CD4-positive, alpha-beta T cell treated with Interleukin-15 for 1 hour (primary cell): ENCODE measurements around the gene UAP1L1.
"Not testable (repeated sequence)": the region's sequence is repeated elsewhere in the genome, so short reads cannot be mapped to it uniquely, and the experiment has no call there.

Experiments used
- DNase-seq: peaks from one replicate; pipeline ENCODE4 v3.0.0-alpha.2; 2020

Gene UAP1L1

DNA sequence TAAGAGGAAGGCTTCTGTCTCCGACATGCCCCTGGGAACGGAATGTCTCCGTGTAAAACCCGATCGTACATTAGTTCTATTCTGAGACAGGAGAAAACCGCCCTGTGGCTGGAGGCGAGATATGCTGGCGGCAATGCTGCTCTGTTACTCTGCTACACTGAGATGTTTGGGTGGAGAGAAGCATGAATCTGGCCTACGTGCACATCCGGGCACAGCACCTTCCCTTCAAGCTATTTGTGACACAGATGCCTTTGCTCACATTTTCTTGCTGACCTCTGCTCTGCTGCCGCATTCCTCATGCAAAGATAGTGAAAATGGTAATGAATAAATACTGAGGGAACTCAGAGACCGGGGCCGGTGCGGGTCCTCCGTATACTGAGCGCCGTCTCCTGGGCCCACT is 39.4 kb downstream of the UAP1L1 start:
- DNase-seq, result no peak

DNA sequence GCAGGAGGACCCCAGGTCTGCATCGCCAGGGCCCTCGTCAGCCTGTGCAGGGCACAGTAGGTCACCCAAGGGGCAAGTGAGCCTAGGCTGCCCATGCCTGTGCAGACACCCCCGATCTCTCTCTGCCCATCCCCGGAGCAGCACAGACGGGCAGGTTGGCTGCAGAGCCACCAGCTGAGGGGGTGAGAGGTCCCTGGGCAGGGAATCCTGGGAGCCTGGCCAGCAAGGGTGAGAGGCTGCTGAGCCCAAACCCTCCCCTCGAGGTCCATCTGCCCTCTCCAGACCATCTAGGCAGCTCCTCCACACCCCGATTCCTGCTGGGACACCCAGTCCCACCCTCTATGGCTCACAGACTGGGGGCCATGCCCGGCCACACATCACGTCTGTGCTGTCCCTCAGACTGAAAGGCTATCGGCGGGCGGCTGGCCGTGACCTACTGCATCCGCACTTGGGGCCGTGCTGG is 40.0 kb downstream of the UAP1L1 start:
- no peak for DNase-seq

DNA sequence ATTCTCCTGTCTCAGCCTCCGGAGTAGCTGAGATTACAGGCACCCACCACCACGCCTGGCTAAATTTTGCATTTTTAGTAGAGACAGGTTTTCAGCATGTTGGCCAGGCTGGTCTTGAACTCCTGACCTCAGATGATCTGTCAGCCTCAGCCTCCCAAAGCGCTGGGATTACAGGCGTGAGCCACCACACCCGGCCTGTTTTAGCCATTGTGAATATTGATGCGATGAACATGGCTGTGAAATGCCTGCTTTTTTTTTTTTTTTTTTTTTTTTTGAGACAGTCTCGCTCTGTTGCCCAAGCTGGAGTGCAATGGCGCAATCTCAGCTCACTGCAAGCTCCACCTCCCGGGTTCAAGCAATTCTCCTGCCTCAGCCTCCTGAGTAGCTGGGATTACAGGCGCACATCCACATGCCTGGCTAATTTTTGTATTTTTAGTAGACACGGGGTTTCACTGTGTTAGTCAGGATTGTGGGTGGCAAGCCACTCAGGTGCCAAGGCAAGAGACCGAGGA is 40.8 kb downstream of the UAP1L1 start:
- DNase-seq, result not testable (repeated sequence)

DNA sequence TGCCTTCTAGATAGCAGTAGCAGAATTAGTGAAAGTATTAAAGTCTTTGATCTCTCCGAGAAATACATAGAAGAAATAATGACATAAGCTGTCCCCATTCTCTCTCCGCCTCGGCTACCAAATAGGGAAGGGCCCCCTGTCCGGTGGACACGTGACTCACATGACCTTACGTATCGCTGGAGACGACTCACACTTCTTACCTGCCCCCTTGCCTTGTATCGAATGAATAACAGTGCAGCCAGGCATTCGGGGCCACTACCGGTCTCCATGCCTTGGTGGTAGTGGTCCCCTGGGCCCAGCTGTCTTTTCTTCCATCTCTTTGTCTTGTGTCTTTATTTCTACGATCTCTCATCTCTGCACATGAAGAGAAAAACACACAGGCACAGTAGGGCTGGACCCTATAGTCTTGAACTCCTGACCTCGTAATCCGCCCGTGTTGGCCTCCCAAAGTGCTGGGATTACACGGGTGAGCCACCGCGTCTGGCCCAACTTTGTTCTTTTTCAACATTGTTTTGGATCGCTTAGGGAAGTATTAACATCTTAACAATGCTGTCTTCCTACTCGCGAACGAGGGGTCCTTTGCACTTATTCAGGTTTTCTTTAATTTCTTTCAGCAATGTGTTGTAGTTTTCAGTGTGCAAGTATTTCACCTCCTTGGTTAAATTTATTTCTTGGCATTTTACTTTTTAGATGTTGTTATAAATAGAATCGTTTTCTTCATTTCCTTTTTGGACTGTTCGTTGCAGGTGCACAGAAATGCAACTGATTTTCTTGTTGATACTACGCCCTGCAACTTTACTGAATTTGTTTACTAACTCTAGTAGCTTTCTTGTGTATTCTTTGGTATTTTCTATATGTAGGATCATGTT is 44.8 kb downstream of the UAP1L1 start:
- not testable (repeated sequence) for DNase-seq

DNA sequence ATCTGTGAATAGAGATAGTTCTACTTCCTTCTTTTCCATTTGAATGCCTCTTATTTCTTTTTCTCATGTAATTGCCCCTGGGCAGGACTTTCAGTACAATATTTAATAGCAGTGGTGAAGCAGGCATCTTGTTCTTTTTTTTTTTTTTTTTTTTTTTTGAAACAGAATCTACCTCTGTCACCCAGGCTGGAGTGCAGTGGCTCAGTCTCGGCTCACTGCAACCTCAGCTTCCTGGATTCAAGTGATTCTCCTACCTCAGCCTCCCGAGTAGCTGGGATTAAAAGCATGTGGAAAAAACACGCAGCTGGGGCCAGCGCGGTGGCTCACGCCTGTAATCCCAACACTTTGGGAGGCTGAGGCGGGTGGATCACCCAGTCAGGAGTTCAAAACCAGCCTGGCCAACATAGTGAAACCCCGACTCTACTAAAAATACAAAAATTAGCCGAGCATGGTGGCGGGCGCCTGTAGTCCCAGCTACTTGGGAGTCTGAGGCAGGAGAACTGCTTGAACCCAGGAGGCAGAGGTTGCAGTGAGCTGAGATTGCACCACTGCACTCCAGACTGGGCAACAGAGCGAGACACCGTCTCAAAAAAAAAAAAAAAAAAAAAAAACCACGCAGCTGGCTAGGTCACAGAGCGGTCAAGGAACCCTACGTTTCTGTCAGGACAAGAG is 45.6 kb downstream of the UAP1L1 start:
- not testable (repeated sequence) for DNase-seq

DNA sequence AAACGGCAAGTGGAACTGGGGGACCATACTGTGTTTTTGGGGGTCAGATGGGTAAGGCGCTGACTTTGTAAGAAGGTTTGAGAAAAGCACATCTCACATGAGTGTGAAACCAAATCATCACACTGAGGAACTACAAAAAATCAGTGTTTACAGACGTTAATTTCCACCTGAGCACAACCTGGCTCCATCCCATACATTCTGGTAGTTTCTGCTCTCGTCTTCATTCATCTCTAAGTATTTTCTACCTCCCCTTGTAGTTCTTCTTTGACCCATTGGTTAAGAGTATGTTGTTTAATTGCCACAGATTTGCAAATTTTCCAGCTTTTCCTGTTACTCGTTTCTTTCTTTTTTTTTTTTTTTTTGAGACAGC is 46.1 kb downstream of the UAP1L1 start:
- DNase-seq, result no peak

DNA sequence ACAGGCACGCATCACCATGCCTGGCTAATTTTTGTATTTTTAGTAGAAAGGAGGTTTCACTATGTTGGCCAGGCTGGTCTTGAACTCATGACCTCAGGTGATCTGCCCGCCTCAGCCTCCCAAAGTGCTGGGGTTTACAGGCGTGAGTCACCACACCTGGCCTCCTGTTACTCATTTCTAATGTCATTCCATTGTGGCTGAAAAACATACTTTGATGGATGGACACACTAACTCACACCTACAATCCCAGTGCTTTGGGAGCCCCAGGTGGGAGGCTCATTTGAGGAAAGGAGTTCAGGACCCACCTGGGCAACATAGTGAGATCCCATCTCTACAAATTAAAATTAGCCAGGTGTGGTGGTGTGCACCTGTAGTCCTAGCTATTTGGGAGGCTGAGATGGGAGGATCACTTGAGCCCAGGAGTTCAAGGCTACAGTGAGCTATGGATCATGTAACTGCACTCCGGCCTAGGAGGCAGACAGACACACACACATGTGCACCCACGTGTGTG is 46.7 kb downstream of the UAP1L1 start:
- not testable (repeated sequence) for DNase-seq

DNA sequence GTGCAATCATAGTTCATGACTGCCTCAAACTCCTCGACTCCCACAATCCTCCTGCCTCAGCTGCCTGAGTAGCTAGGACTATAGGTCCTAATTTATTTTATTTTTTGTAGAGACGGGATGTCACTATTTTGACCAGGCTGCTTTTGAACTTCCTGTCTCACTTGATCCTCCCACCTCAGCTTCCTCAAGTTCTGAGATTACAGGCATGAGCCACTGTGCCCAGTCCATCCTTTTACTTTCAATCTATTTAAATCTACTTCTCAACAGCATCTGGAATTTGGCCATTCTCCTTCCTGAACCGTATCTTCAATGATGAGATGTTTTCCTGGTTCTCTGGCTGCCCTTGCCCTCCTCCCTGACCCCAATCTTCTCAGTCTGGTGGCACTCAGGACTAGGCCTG is 49.5 kb downstream of the UAP1L1 start:
- no peak for DNase-seq

DNA sequence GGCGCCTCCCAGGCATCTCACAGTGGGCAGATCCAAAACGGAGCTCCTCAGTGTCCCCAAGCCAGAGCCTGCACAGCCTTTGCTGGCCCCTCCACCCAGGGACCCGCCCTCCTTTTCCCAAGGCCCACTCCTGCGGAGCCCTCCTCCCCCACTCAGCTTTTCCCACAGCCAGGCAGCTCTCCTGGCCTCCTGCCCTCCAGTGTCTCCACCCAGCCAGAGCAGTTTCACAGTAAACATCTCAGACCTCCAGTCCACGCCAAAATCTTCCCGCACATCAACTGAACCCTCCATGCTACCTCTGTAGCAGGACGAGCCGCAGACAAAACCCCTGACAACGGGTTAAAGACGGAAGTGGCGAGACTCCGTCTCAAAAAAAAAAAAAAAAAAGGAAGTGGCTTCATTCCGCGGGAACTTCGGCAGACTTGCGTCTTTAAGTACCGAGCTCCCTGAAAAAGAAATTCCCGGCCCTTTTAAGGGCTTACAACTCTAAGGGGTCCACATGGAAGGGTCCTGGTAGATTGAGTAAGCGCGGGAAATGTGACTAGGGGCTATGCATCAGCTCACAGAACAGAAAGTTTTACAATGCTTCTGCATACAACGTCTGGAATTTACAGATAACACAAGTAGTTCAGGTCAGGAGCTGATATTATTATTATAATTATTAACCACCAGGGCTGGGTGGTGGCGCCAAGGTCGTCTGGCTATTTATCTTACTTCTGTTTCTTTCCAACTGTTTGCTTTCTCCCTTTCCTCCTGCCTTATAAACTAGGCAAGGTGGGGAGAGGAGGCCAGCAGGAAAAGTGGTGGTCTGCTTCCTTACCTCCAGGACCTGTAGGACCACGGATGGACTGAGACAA is 50.2 kb downstream of the UAP1L1 start:
- peak; percentile 55 for DNase-seq

DNA sequence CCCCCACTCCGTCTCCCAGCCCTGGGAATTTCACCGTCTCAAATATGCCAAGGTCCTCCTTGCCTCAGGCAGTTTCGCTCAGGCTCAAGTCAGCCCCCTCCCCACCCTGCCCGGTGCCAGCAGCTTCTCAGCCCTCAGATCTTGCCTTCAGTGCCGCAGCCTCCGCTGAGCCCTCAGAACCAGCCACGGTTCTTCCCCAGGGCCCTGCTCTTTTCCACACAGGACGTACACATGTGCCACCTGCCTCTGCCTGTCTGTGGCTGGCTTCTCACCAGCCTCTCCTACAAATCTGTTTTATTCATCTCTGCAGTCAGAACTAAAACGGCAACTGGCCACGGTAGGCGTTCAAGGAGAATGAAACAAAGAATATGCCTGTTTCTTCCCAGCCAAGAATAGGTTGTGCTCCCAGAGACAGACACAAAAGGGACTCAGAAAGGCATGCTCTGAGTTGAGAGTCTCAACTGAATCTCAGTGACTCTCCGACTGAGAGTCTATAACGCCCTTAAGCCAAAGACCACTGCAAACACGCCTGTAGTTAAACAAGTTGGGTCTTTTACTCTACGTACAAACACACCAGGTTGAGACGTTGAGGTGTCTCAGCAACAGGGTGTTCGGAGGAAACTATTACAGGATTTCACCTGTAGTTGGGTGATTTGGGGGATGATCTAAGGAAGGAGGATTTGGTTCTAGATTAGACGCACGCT is 51.0 kb downstream of the UAP1L1 start:
- DNase-seq, result no peak

DNA sequence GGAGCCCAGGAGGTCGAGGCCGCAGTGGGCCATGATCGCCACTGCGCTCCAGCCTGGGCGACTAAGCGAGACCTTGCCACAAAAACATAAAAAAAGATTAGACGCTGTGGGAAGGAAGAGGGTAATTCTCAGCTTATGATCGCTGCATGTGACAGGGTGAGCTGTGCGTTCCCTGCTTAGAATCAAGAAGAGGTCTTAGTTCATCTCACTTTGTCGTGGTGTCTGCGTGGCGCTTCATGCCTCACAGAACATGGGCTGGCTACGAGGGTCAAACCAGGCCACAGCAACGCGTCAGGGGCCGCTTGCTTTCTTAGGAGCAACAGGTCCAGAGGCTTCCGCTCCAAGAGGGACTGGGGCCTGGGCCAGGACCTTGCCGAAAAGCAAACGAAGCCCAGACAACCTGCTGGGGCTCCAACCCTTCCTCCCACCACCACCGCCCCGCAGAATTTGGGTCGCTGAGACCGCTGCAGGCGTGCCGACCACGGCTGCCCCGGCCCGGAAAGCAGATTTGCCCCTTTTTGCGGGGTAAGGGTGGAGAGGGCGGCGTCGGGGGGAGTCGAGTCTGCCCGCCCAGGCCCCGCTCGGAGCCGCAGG is 51.6 kb downstream of the UAP1L1 start:
- DNase-seq, result no peak

DNA sequence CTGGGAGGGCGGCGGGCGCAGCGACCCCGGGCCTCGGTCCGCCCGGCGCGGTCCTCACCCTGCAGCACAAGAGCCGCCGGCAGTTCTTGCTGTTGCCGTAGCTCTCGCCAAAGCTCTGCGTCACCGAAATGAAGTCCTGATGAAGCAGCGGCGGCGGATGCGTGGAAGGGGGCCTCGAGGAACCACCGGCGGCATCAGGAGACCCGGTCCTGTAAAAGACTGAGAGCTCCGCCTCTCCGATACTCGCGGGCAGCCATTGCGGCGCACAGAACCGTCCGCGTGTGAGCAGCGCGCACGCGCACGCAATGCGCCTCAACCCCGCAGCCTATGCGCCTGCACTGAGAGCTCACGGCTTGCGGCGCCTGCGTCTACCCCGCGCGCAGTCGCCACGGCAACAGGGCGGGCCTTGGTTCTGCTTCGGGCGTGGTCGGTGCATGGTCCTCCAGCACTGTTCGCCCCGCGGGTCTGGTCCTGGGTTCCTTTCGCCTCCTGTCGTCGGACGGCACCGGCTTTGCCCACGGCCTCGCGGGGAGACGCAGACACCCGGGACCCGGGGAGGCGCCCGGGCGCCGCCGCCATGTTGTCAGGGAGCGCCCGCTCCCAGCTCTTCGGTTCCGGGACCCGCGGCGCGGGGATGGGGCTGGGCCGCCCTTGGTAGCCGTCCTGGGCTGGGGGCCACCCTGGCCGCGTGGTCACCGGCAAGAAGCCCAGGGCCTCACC is 52.3 kb downstream of the UAP1L1 start:
- DNase-seq, result peak; percentile 91

DNA sequence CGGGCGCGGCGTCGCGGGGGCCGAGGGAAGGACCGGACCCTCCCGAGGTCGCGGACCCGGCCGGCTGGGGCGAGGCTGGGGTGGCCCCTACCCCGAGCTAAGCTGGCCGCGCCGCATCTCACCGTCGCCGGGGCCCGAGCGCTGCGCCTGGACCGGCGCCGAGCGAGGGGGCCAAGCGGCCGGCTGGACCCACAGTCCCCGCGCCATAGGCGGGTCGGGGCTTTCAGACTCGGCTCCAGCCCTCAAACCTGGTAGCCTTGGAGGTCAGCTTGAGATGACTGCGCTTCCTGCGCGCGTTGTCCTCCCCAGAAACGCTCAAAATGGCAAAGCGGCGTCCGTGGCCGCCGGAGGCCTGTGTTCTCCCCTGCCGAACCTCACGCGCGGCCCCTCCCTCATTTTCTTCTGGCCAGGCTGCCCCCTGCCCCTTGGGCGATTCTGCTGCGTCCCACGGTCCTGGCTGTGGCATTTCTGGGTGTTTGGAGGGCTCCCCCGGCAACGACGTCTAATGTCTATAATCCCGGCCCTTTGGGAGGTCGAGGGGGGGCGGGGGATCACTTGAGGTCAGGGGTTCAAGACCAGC is 52.9 kb downstream of the UAP1L1 start:
- DNase-seq, result no peak
